ENCODE data around the gene PRDM15. TPM values are rescaled to one million over a fixed set of nuclear protein-coding genes. Genes with fewer than 3 reads are reported as not detected.

The PRDM15 gene
- total RNA-seq, 4 donors from 2014 or later = 5.3 to 6.8 (median 5.8) TPM

DNA sequence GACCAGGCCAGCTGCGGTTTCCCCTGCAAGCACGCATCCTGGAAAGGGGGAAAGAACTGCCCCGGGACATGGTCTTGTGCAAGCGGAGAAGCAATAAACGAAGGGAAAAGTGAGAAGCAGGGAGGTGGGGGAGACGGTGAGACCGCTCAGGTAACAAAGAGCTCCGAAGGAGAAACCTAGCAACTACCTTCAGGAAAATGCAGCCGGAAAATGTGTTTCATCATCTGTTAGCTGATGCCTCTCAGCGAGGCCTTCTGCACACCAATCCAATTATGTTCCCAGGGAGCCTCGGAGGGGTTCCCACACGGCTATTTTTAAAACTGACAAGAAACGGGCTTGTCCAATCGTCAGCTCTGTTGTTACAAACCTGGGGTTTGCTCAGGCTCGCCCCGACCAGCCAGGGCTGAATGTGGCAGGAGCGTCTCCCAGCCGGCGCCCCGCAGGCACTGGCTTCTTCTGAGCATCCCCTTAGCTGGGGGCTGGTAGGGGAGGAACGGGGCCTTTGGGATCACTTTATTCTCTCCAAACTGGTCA is 115.7 kb downstream of the PRDM15 start:
- TF ChIP-seq, protein P1, sequence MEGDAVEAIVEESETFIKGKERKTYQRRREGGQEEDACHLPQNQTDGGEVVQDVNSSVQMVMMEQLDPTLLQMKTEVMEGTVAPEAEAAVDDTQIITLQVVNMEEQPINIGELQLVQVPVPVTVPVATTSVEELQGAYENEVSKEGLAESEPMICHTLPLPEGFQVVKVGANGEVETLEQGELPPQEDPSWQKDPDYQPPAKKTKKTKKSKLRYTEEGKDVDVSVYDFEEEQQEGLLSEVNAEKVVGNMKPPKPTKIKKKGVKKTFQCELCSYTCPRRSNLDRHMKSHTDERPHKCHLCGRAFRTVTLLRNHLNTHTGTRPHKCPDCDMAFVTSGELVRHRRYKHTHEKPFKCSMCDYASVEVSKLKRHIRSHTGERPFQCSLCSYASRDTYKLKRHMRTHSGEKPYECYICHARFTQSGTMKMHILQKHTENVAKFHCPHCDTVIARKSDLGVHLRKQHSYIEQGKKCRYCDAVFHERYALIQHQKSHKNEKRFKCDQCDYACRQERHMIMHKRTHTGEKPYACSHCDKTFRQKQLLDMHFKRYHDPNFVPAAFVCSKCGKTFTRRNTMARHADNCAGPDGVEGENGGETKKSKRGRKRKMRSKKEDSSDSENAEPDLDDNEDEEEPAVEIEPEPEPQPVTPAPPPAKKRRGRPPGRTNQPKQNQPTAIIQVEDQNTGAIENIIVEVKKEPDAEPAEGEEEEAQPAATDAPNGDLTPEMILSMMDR (IDR thresholded peaks at IDR 0.05; ENCODE audit: low read depth) = no peak

DNA sequence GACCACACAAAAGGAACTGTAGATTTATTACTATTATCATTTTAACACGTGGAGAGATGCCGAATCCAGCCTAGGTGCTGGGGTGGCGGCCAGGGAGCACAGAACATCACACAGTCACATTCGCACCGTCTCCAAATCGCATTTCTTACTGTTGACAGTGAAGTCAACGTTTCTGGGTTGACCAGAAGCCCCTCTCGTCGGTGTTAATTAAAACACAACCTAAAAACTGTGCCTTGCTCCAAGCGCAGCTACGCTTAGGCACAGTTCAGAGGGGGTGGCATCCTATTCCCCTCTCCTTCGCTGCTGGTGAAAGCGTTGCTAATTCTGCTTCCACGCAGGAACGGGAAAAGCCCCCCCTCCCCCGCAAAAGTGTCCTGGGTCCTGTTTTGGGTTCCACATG is 116.4 kb downstream of the PRDM15 start:
- TF ChIP-seq, protein P1 (IDR thresholded peaks at IDR 0.05; ENCODE audit: low read depth) = no peak

DNA sequence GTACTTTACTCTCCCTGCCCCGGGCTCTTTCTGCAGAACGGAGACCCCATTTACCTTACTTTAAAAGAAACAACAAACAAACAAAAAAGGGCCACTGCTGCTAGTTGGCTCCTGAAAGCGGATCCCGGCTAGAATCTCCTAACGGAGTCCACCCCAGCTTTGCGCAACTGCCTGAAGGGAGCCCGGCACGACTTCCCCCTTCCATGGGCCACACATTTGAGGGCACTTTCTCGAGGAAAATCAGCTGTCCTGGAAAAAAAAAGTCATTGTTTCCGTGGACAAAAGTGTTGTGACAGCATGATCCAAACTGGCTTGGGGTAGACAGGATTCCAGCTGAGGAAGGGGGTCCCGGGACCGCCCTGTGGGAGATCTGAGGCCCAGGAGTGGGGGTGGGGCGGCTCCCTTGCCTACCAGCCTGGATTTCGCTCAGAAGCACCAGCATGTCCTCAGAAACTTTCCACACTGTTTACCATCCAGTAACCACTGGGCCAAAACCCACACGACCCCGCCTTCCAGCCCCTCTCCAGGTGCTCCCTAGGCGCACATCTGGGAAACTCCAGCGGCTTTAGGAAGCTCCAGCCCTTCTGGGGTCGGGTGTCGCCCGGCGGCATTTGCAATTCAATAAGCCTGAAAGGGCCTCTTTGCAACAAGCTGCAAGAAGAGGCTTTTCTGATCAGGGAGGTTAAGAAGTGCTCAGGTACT is 117.1 kb downstream of the PRDM15 start:
- TF ChIP-seq, protein P1 (IDR thresholded peaks at IDR 0.05; ENCODE audit: low read depth) = no peak

DNA sequence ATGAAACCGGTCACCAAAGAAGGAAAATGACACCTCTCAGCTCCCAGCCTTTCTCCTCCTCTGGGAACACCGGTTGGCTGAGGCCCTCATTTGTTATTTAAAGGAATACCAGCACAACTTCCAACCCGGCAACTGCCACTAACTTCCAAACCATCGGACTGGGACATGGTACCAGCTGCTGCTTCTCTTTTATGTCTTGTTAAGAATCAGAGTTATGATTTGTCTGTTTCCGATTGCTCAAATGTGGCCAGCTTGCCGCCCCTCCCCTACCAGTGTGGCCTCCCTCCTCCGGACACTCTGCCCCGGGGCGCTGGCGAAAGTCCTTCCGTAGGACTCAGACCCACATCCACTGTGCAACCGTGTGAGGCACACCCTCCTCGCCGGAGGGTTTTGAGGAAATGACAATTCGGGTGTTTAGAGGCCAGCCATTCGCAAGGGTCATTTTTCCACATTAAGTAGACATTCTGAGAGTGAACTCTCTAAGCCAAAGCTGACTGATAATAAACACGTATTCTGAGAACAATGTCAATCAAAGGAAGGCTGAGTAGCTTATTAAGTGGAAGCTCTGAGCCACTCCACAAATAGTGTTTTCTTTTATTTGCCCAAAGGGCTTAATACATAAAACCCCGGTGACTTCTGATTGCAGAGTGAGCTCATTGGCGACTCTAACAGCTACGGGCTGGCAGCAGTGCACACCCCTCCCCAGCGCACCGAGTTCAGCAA is 117.8 kb downstream of the PRDM15 start:
- TF ChIP-seq, protein P1 (IDR thresholded peaks at IDR 0.05; ENCODE audit: low read depth) = no peak

DNA sequence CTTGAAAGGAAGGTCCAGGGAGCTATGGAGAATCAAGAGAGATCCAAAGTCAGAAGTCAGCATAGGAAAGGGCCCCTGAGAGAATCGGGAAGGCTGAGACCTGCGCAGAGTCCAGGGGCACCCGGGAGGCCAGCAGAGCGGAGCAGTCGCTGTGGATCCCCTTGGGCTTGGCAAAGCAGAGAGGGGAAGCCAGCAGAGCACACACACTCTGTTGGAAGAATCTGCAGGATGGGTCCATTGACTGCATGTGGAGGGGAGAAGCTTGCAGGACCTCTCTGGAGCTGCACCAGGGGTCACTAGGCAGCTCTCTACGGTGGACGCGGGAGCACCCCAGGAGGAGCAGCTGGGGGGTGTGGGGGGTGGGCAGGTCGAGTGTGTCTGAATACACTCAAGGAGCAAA is 118.7 kb downstream of the PRDM15 start:
- TF ChIP-seq, protein P1 (IDR thresholded peaks at IDR 0.05; ENCODE audit: low read depth) = no peak

GRCh38 chr21:41759926-41760325 is 119.2 kb downstream of the PRDM15 start:
- TF ChIP-seq, protein P1 (IDR thresholded peaks at IDR 0.05; ENCODE audit: low read depth) = no peak

DNA sequence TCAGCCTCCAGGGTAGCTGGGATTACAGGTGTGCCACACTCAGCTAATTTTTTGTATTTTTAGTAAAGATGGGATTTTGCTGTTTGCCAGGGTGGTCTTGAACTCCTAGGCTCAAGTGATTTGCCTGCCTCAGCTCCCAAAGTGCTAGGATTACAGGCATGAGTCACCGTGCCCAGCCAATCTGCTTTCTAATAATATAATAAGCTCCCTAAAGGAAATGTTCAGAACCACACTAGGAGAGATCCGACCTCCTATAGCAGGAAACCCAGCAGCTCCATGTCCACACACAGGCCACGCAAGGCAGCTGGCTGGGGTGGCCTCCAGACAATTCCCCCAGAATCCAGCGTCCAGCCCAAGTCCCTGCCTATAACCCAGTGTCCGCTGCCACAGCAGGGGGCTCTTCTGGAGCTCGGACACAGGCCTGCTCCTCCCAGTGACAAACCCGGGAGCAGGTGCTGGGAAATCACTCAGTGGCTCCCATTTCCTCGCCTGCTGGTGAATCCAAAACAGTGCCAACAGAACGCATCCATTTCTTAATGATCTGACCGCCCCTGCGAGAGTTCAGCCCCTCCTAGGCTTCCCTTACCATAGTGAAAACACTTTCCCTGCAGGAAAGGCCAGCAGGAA is 119.8 kb downstream of the PRDM15 start:
- TF ChIP-seq, protein P1 (IDR thresholded peaks at IDR 0.05; ENCODE audit: low read depth) = no peak

All from subcutaneous adipose tissue (tissue), 4 donors.